ENCODE measurements around the gene SSBP1.
"Not testable (repeated sequence)": the region's sequence is repeated elsewhere in the genome, so short reads cannot be mapped to it uniquely, and the experiment has no call there.

SSBP1 gene, protein sequence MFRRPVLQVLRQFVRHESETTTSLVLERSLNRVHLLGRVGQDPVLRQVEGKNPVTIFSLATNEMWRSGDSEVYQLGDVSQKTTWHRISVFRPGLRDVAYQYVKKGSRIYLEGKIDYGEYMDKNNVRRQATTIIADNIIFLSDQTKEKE

DNA sequence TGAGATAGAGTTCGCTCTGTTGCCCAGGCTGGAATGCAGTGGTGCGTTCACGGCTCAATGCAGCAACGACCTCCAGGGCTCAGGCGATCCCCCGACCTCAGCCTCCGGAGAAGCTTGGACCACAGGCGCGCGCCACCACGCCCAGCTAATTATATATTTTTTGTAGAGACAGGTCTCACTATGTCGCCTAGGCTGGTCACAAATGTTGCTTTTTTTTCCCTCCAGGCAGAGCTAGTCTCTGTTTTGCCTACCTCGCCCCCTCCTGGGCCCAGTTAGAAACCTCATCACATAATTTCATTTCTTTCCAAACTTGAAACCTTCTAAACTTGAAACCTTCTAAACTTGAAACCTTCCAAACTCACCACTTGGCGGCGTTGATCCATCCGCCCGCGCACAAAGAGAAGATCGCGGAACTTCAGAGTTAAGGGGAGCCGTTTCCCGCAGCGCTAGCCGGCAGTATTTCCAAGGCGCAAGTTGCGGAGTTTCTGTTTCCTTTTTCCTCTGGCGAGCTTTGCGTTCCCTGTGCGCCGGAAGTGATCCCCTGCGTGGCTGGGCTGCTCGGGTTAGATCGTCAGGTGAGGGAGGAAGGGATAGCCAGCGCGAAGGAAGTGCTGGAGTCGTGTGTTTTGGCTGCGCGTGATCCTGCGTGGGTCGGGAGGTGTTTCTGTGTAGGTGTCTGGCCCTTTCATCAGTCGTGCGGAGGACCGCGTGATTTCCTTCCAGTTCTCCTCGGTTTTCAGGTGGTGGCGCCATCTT, at the start of gene SSBP1:
Gene SSBP1 (plus strand): TSS at position 523 of the 756 bp plus-strand sequence. CDS start 809 bp downstream, outside the sequence.
- DNase-seq: peak; percentile 30 to 66

- DNase-seq: not testable (repeated sequence)
Measured at GRCh38 chr7:141689072-141689825, 48.9 kb upstream of the SSBP1 start.

- no peak for DNase-seq
Measured at GRCh38 chr7:141691540-141691939, 46.6 kb upstream of the SSBP1 start.

DNA sequence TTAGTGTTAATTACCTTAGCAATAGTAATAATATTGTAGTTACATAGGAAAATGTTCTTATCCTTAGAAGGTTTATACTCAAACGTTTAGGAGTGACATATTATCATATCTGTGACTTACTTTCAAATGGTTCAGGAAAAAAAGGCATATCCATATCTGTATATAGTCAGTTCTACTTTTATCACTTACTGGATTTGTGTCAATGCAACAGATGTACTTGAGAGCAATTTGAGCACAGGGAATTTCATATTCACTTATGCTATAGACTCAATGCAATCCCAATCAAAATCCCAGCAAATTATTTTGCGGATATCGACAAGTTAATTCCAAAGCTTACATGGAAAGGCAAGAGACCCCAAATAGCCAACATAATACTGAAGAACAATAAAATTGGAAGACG, 46.2 kb upstream of the SSBP1 start:
- no peak for DNase-seq

DNA sequence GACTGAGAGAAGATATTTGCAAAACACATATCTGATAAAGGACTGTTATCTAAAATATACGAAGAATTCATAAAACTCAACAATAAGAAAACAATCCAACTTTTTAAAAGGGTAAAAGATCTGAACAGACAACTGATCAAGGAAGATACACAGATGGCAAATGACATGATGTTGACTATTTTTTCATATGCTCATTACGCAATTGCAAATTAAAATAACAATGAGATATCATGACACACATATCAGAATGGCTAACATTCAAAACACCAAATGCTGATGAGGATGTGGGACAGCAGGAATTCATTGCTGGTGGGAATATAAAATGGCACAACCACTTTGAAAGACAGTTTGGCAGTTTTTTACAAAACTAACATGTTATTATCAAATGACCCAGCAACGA, 45.1 kb upstream of the SSBP1 start:
- DNase-seq: no peak

DNA sequence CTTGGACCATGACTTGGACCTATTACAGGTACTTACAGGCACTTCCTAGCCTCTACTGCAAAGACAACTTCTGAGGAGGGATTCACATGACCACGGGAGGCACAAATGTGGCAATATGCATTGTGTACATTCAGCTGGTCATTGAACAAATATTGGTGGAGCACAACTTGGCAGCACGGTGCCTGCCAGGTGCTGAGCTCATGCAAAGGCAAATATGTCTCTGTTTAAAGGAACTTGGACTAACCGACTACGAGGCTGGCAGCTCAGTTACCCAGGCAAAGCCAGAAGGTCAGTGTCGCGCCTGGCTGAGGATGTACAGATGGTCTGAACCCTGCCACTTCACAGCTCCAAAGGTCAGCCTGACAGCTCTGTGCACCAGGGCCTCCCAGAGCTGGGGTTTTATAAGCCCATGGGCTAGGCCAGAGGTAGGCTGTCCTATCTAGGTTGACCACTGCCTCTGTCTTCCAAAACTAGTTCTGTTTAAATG, 42.3 kb upstream of the SSBP1 start:
- no peak for DNase-seq

- DNase-seq: no peak
Measured at GRCh38 chr7:141696348-141696747, 41.8 kb upstream of the SSBP1 start.

DNA sequence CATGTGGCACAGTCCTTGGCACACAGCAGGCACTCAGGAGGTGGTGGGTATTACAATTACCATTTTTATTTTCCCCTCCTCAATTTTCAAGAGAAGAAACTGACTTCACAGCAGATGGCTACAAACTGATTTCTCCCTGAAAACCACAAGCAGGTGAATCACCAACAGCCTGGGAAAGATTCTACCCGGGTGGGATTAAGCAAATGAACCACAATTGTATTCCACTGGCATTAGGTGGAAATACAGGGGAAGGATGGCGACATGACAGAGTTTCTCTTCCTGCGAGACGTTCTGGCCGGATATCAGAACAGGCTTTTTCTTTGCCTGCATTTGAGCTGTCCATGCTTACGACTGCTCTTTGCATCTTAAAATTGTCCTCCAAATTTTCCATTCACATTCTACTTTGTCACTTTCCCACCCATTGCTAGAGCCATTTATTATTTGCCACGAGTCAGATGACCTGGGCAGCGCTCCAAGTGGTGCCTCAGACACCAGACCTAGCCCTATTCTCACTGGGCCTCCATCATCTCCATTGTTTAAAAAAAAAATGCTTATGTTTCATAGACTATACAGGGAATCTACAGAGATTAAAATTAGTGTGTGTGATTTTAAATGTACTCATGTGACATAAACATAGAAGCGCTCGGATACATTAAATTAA, 40.8 kb upstream of the SSBP1 start:
- DNase-seq: no peak

DNA sequence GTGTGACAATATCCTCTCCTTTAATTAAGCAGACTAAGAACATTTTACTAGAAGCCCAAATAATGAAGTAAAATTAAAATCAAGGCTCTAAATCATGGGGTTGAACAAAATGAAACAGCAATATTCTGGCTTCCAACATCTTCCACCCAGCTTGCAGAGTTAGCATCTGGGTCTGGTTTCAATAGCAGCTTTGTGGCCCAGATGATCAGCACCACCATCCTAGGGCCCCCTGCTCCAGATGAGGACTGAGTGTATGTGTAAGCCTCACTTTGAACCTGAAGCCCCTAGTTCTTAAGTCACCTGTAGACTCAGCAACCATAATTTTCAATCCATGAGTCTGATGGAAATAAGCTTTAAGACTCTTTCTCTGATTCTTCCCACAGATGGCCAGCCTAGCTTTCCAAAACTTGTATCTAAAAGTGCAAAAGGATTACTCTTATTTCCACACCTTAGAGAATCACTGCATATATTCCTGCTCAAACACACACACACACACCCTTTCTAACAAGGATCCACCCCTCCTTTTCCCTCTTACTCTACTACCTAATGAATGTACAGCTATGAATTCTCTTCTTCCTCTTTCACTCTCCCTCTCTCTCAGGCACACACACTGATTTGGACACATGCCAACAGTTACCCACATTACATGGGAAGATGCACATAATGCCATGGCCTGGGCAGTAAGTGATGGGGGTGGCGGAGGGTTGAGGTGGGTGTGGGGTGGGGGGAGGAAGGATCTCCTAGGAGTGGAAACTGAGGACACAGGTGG, 39.7 kb upstream of the SSBP1 start:
- no peak for DNase-seq

DNA sequence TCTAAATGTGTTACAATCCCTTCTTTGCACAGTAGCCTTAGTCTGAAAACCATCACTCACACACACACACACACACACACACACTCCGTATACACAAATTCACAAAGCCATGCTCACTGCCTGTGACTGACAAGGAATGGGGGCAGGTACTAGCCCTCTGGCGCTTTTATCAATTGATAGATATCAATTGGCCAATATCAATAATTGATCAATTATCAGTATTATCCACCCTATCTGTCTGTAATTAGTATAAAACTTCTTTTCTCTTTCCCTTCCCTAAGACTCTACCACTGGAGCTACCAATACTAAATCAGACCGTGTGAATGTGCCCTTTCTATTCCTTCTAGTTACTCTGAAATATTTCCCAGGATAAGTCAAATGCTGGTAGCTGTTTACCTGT, 38.3 kb upstream of the SSBP1 start:
- no peak for DNase-seq

GRCh38 chr7:141700296-141700847, 37.8 kb upstream of the SSBP1 start:
- DNase-seq: no peak

DNA sequence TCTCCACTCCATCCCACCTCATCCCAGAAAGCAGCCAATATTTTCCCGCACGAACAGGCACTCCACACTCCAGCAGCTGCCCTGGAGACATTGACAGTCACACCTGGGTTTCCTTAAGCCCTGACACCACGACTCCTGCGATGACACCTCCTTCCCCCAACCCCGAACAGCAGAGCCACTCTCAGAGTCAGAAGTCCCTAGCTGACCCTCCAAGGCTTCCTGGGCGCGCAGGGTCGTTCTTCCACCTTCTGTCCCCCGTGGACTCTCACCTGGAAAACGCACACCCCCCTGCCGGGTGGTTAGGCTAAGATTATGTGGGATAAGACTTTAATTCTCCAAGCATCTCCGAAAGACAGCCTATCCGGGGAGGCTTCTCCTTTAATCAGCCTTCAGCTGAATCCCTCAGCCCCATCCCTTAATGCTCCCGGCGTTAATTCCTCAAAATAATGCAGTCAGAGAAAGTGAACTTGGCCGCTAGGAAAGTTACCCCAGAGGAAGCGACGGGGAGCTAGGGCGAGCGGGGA, 37.2 kb upstream of the SSBP1 start:
- DNase-seq: no peak

- DNase-seq: no peak
Measured at GRCh38 chr7:141701489-141702046, 36.6 kb upstream of the SSBP1 start.

DNA sequence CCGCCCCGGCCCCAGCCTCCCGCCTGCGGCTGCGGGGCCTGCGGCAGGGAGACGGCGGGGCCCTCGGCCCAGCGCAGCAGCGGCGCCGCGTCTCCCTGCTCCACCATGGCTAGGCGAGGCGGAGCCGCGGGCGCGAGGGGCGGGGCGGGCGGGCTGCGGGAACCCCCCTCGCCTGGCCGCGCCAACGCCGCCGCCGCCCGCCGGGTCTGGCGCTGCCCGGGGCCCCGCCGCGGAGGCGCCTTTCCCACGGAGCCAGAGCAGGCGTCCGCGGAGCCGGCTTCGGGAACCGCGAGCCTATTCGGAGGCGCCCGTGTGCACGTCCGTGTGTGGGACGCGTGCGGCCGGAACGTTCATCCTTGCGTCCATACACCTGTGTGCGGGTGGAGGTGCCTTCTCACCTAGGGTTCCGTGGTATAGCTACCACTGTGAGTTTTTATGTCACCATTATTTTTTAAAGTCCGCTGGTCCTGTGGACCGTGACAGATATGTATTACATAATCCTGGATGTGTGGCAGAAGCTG, 36.1 kb upstream of the SSBP1 start, which contains the start of gene DENND11:
Gene DENND11 (minus strand): TSS at position 120 of the 521 bp plus-strand sequence. CDS start 13 bp downstream, at position 107.
- no peak for DNase-seq

DNA sequence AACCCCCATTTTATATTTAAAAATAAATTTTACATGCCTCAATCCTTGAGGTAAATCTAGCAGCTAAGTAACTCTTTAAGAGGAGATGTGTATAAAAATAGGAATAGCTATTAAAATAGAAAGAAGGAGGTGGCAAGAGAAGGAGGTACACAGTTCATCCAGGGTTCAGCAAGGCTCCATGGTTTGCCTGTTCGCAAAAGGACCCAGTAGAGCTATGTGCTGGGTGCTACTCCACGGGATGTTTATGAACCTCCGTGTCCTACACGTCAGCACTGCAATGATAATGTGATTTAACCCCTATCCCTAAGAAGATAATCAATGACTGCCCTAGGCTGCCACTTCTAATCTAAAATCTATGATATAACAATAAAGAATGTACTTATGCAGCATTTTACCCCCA, 35.3 kb upstream of the SSBP1 start:
- no peak for DNase-seq

- DNase-seq: no peak
Measured at GRCh38 chr7:141704112-141704511, 34.0 kb upstream of the SSBP1 start.

DNA sequence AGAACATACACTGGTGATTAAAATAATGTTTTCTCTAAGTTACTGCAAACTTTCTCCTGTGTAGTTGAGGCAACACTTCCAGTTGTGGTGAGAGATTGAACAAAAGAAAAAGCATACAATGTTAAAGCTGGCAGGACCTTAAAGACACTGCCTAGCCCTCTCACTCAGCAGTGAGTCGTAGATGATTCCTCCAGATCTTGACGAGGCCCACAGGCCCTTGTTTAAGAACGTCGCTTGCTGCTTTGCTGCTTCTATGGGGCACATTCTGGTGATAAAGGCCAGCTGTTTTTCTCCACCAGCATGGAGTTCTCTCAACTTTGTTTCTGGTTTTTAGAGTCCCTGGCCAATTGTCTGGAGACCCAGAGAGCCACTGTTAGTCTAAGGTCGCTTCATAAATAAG, 33.4 kb upstream of the SSBP1 start:
- DNase-seq: no peak

DNA sequence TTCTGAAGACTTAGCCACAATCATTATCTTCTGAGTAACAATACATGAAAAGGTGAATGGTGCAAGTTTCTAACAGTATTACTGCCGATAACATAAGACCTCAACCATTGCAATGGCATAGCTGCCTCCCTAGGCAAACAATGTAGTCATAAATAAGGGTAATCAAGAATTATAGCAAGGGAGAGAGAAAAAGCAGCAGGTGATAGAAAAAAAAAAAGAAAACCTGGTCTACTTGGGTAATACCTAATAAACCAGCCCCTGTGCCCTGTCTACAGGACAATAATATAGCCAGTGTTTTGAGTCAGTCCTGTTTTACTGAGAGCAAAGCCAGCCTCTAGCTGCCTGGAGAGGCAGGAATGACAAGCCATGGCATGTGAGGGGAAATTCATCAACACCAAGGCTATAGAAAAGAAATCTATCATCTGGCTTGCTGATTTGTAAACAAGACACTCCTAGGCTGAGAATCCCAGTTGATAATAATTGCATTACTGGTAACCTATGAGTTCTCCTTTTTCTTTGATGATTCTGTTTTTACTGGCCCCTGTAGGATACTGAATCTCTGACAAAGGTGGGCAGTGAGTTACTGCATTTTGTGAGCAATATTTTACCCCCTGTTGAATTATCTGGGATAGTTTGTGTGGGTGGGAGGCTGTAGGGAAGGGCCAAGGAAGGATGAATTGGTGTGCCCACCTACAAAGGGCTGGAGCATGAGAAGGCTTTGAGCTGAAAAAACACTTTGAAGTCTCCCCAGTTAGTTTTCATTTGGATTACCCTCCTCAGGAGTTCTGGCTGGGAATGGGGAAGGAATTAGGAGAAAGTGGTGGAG, 31.7 kb upstream of the SSBP1 start:
- DNase-seq: no peak

DNA sequence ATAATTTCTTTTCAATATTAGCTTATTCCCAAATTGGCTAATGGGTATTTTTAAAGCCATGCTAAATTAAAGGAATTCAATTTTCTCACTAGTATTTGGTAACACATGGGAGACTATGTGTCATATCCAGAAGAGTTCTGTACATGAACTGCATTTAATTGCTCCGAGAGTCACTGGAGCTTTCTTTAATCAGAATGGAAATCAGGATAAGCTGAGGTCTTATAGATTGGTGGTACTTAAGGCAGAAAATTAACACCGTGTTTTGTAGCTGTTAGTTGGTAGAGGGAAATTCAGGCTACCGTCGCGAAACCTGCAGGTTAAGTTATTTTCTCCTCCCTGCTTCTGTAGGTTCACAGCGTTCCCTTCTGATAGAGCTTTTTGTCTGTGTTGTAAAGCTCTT, 29.8 kb upstream of the SSBP1 start, which contains the start of gene WEE2:
Gene WEE2 (plus strand): TSS at position 3 of the 400 bp plus-strand sequence. CDS start 406 bp downstream, outside the sequence.
- no peak for DNase-seq

DNA sequence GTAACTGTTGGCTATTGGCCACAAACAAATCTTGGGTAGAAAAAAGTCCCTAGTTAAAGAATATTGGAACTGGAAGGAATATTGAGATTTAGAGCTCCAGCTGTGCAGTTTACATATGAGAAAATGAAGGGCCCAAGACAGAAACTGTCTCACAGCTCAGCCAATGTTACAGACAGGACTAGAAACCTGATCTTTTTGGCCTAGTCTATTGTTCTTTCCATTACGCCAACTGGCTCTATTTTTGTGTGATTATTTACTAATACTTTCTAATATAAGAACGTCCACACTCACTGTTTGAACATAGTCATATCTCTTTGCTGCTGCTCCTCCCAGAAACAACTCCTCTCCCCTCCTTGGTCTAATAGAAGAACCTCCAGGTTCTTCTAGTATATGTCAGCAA, 28.8 kb upstream of the SSBP1 start:
- no peak for DNase-seq

Measured in cerebellar nuclear complex (tissue), 1 donor.